Right forelimb (tissue), 1 donor: ENCODE results near the gene TM2D1.

Experiments used
- DNase-seq: peaks from one replicate; pipeline ENCODE4 v3.0.0-alpha.2; 2018

Gene TM2D1

DNA sequence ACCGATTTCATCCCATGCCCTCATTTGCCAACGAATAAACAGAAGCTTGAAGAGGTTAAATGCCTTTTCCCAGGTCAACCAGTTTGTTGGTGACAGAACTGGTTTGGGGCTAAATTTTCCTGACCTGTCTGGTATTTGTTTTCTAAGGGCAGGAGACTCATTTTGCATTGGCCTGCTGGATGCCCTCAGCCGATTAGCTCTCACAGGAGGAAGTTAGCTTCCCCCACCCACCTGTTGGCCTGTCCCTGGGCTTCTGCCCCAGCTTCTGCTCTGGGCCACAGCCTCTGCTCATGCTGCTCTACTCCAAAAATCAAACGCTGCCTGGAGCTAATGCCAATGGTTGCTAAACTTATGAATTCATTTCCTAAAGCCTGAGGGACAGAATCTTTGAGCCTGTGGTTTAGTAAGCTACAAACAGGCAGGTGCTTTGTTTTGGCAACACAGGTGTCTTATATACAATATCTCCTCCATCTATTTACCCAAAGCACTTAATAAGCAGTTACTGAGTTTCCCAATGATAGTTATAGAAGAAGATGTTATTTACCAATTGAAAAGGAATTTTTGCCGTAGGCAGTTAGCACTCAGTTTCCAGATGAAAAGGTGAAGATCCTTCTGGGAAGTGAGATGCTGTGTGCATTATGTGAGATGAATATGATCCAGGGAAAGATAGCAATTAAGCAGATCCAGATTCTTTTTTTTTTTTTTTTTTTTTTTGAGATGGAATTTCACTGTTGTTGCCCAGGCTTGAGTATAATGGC, 82.3 kb downstream of the TM2D1 start:
- no peak for DNase-seq

DNA sequence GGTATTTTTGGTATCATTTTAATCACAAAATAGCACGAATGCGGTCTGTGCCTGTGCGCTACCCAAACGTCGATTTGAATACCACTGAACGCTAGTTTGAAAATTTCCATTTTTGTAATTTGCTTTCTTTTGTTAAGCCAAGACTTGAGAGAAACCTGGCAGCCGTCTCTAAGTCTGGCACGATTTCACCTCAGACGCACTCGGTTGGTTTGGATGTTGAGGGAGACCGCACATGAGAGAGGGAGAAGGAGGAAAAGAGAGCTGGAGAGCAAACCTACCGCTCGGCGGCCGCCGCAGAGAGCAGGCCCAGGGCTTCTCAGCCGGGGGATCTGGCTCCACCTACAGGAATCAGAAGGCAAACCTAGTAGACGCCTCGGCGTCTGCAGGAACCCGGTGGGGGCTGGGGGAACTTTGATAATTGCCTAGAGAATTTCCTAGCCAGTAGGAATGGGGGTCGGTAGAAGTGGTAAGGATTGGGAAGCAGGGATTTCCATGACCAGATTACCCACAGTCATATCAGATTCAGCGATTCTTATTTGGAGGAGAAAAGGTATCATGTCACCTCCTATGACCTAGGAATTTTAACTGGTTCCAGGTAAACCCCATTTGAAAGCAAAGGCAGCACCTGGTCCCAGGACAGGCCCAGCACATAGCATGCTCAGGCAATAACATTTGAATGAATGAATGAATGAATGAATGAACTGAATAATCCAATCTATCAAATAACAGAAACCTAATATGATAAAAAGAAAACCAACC, 83.2 kb downstream of the TM2D1 start:
- DNase-seq: peak; percentile 88

DNA sequence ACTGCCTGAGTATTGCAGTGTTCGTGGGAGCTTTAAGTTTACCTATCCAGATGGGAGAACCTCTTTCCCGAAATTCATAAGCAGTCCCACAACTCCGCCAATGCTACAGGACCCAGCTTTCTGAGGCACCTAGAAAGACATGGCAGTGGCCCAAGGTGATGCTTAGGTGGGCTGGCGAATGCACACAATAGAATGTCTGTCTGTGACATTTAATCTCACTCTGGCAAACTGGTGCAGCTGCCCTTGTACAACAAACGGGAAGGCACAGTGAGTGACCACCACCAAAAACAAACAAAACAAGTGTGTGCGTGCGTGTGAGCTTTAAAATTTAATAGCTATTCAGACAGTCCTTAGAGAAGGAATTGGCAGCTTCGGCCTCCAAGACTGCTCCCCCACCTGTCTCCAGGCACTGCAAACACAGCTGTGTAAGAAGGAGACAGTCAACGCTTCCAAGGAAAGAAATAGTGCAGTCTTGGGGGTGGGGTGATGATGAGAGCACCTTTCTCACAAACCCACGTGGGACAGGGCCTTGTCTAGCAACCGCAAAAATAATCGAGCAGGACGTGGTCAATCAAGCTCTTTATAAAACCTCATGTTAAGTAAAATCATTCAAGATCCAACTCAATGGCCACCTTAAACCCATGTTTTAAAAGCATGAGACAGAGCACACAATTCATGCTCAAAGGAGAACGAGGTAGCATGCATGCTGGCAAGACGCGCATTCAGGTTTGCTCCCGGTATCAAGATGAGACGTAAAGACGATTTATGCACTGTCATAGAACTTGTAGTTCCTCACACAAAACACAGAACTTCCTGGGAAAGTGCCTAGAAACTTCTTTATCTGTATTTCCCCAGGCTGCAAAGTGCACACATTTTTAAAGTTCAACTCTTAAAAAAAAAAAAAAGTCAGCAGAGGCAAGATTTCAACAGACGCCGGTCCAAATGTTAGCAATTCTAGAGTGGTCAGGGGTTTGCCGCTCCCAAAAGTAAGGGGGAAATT, 84.1 kb downstream of the TM2D1 start:
- peak; percentile 70 for DNase-seq

DNA sequence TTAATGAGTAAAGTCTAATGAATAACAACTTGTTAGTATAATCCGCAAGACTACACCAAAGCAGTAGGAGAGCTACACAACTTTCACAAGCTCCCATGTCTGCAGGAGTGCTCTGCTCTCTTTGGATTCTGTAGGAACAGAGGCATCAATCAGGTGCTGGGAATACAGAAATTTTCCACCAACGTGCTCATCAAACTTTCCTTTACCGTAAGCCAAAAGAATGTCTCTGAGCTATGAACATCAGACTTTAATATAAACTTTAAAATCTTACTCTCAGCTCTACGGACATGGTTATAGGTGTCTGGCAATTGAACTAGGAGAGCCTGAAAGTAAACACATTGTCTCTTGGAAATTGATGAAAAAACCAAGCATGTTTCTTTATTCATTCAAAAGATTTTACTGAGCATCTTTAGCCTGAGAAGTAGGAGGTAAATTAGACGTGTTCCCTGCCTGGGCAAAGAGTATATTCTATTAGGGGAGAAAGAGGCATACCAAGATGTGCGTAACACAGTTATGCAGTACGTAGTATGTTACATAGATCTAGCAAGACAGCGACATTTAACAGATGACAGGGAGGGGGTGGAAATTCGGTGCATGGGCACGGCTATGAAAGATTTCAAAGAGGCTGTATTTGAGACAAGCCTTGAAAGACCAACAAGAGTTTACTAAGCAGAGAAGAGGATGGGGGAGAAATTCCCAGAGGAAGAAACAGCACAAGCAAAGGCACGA, 85.2 kb downstream of the TM2D1 start:
- no peak for DNase-seq

DNA sequence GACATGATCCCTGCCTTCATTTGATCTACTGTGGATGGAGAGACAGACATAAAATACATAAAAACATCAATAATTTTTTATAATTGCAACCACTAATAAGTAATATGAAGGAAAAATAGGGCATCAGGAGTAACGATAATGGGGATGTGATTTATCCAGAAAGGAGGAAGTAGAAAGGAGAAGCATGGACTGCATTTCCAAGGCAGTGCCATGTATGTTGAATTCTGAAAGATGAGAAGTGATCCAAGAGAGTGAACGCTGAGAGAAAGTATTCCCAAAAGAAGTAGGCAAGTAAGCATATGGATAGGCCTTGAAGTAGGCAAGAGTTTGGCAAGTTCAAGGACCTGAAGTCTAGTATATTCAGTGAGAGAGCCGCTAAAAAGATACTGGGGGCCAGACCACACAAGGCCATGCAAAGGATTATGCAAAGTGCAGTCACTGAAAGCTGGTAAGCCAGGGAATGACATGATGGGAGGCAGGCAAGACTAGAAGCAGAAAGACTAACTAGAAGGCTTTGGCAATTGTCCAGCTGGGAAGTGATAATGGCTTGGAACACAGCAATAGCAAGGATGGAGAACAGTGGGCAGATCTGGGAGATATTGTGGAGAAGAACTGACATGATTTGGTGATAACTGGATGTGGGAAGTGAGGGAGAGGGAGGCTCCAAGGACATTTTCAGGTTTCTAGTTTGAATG, 85.9 kb downstream of the TM2D1 start:
- no peak for DNase-seq

DNA sequence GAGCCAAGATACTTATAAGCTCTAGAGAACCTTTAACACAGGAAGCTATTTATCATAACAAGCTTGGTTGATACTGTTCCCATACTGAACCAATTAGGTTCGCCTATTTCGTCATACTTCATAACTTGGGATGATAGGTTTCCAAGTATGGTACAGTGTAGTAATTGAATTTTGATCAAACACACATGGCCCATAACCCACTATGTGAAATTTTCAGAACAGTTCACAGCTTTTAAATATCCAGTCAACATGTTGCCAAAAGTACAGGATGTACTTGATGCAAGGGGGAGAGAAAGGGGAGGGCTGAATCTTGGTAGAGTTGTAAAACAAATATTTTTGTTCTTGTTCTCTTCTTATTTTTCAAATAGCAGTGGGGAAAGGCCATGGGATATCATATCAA, 86.6 kb downstream of the TM2D1 start:
- no peak for DNase-seq

DNA sequence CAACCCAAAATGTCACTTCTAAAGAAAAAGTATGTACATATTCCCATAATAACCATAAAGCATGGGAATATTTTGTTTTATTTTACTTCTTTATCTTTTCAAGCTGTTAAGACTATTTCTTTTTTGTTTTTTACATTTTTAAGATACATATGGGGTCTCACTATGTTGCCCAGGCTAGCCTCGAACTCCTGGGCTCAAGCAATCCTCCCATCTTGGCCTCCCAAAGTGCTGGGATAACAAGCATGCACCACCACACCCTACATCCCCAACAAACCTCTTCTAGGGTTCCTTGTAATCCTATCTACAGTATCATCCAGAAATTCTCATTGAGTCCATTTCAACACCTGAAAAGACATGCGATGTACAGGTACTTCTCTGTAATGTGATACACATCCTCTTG, 87.5 kb downstream of the TM2D1 start:
- DNase-seq: no peak

DNA sequence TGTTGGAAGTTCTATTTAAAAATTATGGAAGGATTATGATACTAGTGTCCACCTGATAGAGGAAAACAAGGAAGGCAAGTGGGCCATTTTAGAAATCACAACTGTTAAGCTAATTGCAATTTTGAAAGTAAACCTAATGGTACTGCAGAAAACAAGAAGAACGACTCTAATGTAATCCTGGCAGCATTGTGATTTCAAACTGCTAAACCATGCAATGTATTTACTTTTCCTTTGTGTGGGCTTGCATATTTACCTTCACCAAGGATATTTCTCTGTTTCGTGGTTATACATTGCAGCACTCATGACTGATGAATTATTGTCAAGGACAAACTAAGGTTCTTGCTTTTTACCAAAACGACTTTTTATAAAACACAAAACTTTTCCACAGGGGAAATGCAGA, 88.1 kb downstream of the TM2D1 start:
- no peak for DNase-seq

DNA sequence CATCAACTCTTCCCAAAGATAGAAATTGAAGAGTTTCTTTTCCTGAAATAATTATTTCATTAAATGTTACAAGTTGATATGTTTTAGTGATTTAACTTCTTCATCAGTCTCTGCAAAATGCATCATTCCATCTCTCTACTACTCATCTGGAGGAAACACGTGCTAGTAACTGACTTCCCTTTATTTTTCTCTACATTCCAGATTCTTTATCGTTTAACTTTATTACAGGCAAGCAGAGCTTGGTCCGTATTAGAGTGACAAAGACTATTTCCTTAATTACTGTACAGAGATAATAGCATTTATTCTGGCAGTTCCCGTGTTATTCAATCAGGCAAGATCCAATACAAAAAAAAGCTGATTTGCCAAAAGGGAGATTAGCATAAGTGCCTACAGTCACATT, 88.6 kb downstream of the TM2D1 start:
- no peak for DNase-seq

DNA sequence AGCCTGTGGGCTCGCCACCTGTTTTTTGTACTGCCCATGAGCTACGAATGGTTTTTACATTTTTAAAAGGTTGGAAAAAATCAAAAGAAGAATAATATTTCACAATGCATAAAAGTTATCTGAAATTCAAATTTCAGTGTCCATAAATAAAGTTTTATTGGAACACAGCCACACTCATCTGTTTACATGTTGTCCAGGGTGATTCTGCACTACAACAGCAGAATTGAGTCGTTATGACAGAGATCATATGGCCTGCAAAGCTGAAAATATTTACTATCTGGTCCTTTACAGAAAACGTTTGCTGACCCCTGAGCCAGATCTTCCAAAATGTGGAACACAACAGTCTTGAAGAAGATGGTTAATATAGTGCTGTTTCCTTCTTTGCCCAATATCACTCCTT, 89.4 kb downstream of the TM2D1 start:
- DNase-seq: no peak

DNA sequence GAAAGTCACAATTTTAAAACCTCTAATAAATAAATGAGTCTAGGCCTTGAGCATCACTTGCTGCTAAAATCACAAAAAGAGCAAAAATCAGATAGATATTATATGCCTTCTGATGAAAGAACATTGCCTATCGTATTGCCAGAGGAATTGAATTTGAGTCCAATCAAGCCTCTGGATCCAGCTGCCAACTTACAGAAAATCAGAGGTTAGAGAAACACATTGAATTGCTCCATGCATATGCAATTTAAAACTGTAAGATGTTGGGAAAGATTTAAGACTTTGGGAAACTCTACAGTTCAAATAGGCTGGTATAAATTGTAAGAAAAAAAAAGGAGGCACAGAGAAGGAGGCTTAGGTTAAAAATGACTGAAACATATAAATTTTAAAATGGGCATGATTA, 93.5 kb downstream of the TM2D1 start:
- no peak for DNase-seq
